GM19455 (cell line): ENCODE results near the gene GNAT2.

Experiments used
- ATAC-seq: cut with Tn5 transposase; IDR thresholded peaks from one replicate; pipeline ENCODE4 v1.9.1; 2021; ENCODE audit not compliant: unreplicated experiment

GNAT2 gene

DNA sequence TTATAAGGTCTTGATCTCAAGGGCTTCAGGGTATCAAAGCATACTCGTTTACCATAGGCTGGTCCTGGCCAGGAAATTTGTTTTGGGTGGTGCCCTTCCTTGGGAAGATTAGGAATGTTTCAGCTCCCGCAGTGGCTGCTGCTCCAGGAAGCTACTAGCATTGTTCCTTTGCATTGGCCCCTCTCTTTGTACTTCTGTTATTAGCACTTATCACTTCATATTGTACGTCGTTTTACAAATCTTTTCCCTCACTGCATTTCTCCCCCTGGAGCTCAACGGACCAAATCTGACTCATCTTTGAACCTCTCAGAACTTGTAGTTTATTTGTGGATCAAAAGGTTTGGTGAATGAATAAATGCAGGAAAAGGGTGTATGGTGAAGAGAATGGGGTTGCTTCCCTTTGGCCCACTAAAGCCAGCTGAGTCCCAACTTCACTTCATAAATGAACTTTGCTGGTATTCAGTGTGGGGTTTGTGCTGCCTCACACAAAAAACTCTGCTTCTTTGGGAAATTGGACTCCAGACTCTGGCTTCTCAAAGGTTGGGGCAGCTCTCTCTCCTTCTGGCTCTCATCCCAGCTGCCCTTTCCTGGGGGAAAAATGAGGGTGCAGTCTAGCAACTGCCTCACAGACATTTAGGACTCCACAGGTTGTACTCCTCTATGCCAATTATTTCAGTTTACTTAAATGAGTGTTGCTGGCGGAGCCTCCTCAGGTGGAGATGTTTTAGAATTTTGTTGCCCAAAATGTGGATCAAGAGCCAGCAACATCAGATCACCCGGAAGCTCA lies 5.9 kb downstream of the GNAT2 start:
- ATAC-seq: no peak

DNA sequence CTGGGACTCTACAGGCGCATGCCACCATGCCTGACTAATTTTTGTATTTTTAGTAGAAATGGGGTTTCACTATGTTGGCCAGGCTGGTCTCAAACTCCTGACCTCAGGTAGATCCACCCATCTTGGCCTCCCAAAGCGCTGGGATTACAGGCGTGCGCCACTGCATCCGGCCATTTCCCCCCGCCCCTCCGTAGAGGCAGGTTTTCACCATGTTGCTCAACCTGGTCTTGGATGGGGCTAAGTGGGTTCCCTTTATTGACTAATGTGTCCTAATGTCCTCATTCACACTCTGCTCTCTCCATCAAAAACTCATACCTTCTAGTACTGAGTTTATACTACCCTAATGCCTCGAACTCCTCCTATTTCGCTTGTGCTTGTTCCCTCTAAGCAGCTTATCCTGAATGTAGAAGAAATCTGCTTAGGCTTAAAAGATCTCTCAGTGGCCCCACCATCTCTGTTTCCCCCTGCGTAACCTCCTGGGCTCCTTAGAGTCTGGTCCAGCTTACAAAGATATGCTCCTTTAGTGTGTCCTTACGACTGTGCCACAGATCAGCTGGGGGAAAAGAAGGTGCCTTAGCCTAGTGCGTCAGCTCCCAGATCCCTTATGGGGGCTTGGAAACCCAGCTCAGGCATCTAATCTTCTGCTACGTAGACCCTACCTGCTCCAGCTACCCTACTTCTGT lies 8.0 kb downstream of the GNAT2 start:
- no peak for ATAC-seq

DNA sequence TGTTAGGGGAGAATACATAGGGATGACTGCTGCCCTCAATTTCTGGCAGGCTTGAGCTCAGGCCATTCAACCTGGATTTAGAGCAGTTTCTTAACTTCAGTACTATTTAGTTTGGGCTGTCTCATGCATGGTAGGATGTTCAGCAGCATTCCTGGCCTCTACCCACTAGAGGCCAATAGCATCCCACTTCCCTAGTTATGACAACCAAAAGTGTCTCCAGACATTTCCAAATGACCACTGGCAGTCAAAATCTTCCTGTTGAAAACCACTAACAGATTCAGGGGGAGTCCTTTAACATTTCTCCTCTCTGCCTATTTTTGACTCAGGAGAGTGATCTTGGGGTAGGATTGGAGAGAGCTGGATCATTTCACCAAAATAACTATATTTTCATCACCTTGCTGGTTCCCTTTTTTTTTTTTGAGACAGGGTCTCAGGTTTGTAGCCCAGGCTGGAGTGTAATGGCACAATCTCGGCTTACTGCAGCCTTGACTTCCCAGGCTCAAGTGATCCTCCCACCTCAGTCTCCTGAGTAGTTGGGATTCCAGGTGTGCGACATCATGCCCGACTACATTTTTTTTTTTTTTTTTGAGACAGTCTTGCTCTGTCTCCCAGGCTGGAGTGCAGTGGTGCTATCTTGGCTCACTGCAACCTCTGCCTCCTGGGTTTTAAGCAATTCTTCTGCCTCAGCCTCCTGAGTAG lies 8.7 kb downstream of the GNAT2 start:
- ATAC-seq: no peak

DNA sequence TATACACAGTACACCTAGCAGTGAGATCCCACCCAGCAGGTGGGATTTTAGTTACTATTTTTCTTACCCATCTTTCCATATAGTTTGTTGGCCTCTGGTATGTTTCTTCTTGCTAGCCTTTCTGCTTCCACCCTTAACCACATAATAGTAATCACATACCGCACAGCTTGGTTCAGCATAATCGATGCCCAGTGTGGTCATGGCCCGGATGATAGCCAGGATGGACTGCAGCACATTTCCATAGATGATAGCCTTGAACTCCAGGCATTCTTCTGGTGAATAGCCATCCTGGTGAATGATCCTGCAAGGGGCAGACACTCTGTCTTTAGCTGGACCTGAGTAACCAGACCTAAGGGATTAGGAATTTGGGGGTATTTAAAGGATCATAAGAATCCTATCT lies 9.5 kb downstream of the GNAT2 start:
- ATAC-seq: no peak

DNA sequence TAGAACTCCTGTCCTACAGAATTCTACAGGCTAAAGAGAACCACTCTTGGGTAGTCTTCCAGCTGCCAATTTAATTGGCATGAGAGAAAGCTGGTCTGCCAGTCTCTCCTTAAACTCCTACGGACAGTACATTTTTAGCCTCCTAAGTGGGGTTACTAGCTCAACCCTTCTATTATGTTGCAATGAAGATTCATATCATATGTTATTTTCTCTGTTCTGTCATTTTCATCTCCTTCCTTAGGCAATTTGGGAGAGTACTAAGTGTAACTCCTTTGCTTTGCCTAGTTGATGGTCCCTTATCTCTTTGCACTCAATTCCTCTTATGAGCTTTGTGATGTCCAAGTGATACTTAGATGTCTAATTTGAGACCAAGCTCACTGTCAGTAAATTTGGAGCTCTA lies 14.0 kb downstream of the GNAT2 start:
- no peak for ATAC-seq

DNA sequence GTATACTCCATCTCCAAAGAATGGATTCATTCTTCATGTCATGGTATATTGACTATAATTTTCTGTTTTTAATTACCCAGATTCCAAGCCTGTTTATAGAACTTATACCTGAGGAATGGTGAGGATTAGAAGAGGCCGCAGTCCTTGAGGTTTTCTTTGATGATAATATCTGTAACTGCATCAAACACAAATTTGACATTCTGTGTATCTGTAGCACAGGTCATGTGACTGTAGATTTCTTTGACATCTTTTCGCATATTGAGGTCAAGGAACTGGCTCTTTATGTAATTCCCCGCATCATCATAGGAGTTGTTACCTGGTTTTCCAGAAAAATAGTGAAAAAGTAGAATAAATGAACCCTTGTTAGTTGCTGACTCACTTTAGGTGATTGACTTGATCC lies 16.2 kb downstream of the GNAT2 start:
- ATAC-seq: no peak

DNA sequence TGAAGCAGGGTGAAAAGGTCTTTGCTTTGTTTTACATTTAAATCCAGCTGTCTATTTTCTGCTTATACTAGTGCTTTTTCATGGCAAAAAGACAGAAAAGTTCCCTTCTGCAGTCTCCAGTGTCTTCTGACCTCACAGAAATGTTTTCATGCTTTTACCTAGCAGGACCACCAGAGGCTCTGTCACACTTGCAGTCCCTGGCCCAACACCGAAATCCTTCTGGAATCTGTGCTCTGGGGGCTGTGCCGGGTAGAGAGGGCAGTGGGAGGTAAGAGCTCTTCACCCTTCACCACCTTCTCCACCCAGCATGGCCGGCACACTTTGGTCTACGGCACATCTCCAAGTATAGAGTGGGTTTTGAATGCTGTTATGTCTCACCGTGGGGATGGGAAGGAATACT lies 20.8 kb downstream of the GNAT2 start:
- ATAC-seq: no peak

DNA sequence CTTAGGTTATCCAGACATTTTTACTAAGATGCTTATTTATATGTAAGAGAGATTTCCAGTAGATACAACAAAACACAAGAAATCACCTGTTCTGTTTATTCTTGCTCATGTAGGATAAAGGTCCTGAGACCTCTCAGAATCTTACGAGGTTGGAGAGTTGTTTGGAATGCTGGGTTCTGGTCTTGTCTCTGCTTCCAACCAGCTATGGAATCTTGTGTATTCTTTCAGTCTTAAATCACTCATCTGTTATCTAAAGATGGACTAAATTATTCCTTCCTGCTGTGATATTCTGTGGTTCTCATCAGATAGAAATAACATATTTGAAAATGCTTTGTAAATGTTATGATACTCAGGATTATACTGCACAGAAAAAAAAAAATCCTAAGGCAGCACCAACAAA lies 21.3 kb downstream of the GNAT2 start:
- no peak for ATAC-seq

DNA sequence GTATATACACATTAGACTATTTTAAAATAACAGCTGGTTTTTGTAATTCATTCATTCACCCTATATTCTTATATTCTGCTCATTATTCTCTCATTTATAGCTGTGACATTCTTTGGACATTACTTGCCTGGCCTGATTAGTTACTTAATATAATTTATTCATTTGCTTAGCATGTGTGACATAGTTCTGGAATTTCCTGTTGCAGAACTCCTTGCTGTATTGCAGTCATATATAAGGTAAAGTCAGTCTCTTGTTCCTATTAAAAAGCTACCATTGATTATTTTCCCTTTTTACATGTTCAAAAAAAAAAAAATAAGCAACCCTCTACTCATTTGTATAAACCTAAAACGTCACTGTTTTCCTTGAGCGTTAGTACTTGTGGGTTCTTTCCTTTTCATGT lies 23.9 kb downstream of the GNAT2 start:
- no peak for ATAC-seq

DNA sequence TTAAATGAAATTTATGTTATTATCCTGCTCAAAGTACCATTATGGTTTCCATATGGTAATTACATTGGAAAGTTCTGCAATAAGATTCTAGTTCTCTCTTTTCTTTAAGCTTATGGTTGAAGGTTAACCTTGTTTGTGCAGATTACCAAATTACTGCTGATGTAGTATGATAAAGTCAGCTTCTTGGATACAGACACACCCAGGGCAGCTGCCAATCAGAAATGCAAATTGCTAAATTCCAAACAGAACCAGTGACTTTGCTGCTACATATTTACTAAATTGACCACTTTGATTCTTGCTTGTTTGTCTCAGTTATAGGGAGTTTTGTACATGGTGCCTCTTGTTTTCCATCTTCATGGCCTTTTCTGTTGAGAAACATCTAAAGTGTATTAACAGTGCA lies 26.5 kb downstream of the GNAT2 start:
- no peak for ATAC-seq

DNA sequence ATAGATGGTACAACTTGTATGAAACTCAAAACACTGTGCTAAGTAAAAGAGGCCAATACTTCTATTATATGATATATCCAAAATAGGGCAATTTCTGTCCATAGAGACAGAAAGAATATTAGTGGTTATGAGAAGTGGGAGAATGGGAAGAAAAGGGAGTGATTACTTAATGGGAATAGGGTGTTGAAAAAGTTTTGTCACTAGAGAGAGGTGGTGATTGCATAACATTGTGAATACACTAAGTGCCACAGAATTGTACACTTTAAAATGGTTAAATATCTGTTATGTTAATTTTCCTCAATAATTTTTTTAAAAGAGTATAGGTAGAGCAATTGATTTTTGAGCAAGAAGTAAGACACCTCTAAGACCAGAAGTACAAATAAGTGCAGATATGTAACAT lies 29.7 kb downstream of the GNAT2 start:
- no peak for ATAC-seq

DNA sequence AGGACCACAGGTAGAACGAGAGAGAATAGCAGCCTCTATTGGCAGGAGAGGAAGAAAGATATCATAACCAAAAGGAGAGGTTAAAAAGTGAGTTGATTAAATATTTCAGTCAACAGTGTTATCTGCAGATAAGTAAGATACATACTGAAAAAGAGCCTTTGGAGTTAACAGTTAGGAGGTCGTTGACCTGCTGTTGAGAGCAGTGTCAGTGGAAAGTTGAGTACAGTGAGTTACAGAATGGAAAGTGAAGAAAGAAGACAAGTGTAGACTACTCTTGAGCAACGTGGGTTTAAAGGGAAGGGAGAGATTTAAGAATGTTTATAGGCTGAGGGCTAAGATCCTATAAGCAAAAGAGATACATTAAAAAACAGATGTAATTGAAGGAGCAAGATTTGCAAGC lies 30.2 kb downstream of the GNAT2 start:
- no peak for ATAC-seq

DNA sequence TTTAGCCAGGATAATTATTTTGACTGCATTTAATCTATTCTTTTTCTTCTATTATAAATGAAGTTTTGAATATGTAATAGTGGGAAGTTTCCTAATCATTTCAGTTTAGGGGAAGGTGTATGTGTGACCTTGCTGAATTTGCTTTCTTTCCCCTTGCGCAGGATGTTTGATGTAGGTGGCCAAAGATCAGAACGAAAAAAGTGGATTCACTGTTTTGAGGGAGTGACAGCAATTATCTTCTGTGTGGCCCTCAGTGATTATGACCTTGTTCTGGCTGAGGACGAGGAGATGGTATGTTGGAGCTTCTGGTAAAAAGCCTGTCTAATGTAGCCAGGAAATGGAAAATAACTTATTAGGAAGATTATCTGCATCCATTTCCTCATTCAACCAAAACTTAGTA lies 33.4 kb downstream of the GNAT2 start:
- ATAC-seq: no peak

DNA sequence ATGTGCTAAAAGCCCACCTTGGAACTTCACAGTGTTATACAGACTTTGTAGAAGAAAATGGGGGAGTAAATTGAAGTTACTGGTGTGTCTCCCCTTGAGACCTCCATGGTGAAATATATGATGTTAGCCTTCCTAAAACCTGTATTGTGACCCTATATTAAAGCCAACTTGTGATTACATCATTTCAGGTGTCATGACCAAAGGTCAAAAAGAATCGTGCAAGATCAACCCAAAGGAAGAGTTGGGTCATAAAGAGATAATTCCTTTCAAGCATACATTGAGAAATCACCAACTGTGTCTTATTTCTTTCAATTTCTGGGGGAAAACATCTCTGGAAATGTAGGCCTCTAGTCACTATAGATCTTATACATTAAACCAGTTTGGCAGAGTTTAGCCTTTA lies 34.6 kb downstream of the GNAT2 start:
- no peak for ATAC-seq

DNA sequence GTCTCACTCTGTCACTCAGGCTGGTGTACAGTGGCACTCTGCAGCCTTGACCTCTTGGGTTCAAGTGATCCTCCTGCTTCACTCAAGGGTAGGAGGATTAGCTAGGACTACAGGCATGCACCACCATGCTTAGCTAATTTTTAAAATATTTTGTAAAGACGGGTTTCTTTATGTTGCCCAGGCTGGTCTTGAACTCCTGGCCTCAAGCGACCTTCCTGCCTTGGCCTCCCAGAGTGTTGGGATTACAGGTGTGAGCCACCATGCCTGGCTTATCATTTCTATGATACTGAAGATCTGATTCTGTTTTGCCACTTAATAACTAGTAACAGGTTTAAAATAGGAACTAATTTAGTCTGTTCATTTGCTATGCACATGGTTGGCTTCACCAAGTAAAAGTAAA lies 37.4 kb downstream of the GNAT2 start:
- no peak for ATAC-seq

DNA sequence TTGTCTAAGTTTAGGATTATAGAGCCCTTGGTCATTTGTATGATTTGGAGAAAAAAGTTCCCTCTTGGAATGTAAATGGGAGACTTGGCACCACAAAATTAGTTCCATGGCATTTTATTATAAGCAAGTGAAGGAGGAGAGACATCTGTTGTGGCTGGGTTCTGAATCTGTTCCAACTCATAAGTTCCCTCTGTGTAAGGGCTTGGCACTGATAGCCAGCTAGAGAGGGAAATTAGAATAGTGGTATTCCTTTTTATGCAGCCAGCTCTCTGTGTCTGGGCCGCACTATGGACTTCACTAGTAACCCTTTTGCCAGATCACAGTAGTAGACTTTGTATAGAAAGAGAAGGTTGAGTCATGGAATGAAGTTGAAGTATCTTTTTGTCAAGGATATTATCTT lies 39.9 kb downstream of the GNAT2 start:
- ATAC-seq: no peak

DNA sequence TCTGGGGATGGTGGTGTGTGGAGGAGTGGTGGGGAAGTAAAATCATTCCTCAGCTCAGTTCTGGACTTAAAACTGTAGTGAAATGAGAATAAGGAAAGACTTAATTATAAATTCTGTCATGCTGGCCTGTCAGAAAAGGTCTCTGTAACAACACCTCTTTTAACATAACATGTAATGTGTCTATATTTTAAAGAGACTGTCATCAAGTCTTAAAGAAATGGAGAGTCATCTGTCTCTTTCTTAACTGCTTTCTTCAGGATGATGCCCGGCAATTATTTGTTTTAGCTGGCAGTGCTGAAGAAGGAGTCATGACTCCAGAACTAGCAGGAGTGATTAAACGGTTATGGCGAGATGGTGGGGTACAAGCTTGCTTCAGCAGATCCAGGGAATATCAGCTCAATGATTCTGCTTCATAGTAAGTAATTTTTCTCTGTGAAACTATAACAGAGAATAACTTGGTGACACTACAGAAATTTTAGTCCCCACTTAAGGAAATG lies 40.4 kb downstream of the GNAT2 start:
- no peak for ATAC-seq

DNA sequence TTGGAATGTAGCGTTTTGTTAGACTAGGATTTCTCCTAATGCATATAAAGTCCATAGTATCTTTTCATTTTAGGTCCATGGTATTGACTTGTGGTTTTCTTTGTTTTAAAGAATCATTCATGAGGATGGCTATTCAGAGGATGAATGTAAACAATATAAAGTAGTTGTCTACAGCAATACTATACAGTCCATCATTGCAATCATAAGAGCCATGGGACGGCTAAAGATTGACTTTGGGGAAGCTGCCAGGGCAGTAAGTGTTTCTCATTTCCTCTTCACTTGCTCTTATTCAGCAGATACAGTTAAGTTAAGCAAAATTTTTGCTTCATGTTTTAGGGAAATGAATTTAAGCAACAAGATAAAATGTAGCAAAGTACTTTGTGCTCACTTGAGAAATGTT lies 45.6 kb downstream of the GNAT2 start:
- ATAC-seq: no peak

DNA sequence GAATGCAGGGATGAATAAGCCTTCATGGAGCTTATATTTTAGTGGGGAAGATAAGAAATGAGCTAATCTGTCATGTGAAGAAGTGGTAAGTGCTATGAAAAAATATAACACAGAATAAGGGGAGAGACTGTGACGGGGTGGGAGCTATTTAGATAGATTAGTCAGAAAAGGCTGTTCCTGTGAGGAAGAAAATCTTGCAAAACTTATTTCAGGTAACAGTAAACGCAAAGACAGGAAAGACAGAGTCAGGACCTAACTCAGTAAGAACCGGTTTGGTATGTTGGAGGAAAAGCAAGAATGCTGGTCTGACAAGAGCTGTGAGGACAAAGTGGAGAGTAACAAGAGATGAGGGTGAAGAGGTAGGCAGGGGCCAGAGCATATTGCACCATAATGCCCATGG lies 49.0 kb downstream of the GNAT2 start:
- no peak for ATAC-seq

DNA sequence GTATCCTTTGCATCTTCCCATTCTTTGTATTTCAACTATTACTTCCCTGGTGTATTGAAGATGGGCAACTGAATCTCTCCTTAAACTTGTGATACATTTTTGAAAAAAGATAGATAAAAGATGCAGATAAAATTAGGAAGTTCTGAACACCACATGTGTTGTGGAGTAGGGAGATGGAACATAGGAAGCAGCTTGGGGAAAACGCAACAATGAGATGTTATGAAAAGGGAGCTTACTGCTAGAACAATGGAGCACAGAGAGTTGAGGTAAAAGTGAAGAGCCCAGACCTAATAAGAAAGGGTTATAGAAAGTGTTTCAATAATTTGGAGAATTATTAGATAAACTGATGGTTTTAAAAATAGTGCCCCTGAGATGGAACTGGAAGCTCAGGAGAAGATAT lies 50.1 kb downstream of the GNAT2 start:
- ATAC-seq: no peak

DNA sequence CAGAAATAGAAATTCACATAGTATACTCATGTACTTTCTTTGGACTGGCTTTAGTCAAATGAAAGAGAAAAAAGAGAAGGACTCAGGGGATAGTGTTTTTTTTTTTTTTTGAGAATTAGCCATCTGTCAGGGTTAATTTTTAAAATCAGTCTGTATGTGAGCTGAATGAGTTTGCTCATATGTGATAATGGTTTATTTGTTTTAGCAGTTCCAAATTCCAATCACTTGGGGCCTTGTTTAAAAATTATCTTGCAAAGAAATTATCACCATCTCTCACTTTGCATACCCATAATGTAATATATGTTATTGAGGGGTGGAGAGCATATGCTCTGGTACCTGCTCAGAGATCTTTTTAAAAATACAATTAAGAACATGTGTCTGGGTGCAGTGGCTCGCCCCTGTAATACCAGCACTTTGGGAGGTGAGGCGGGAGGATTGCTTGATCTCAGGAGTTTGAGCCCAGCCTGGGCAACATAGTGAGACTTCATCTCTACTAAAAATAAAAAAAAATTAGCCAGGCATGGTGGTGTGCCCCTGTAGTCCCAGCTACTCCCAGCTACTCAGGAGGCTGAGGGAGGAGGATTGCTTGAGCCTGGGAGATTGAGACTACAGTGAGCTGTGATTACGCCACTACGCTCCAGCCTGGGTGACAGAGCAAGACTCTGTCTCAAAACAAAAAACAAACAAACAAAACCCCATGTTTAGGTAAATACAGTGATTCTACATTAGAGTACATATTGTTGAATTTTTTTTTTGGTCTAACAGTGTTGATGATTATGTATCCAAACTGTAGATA lies 51.3 kb downstream of the GNAT2 start:
- no peak for ATAC-seq
